HG03175 (cell line): ENCODE measurements around the gene ACTL10.
"Not testable (repeated sequence)": the region's sequence is repeated elsewhere in the genome, so short reads cannot be mapped to it uniquely, and the experiment has no call there.

Source experiments
- ATAC-seq: cut with Tn5 transposase; IDR thresholded peaks from one replicate; pipeline ENCODE4 v1.9.1; 2021; ENCODE audit warnings: mild to moderate bottlenecking, moderate library complexity; ENCODE audit not compliant: unreplicated experiment

ACTL10 gene

GRCh38 chr20:33693741-33694638 is 27.2 kb downstream of the ACTL10 start:
- no peak for ATAC-seq

DNA sequence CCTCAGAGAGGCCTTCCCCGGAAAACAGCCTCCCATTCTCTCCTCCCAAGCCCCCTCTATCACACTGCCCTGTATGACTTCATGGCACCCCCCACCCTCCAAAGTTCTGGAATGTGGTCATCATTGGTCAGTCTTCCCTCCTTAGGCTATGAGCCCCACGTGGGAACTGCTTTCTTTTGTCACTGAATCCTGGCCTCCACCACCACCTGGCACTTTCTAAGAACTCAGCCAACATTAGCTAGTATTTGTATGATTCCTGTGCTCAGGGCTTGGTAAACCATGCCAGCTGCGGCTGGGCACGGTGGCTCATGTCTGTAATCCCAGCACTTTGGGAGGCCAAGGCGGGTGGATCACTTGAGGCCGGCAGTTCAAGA is 27.9 kb downstream of the ACTL10 start:
- ATAC-seq = no peak

DNA sequence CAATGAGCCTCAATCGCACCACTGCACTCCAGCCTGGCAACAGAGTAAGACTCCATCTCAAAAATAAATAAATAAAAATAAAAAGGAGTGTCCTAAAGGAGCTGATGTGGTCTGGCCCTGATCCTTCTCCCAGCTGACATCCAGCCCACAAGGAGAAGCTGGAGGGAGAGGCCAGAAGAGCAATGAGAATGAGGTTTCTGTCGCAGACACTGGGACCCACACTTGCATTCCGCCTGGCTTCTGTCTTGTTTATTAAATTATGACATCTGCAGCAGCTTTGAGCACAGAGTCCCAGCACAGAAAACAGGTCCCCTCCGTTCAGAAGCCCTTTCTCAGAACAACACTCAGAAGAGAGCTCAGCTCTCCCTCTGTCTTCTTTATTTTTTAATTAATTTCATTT is 29.7 kb downstream of the ACTL10 start:
- ATAC-seq = no peak

- ATAC-seq = no peak
These were observed 30.4 kb downstream of the ACTL10 start for GRCh38 chr20:33697129-33697528.

GRCh38 chr20:33698966-33699365 is 32.2 kb downstream of the ACTL10 start:
- ATAC-seq = not testable (repeated sequence)

DNA sequence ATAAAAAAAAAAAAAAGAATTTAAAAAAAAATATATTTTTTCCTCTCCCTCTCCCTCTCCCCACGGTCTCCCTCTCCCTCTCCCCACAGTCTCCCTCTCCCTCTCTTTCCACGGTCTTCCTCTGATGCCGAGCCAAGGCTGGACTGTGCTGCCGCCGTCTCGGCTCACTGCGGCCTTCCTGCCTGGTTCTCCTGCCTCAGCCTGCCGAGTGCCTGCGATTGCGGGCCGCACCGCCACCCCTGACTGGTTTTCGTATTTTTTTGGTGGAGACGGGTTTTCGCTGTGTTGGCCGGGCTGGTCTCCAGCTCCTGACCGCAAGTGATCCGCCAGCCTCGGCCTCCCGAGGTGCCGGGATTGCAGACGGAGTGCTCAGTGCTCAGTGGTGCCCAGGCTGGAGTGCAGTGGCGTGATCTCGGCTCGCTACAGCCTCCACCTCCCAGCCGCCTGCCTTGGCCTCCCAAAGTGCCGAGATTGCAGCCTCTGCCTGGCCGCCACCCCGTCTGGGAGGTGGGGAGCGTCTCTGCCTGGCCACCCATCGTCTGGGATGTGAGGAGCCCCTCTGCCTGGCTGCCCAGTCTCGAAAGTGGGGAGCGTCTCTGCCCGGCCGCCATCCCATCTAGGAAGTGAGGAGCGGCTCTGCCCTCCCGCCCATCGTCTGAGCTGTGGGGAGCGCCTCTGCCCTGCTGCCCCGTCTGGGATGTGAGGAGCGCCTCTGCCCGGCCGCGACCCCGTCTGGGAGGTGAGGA is 34.1 kb downstream of the ACTL10 start:
- ATAC-seq = not testable (repeated sequence)

GRCh38 chr20:33701629-33702450 is 35.1 kb downstream of the ACTL10 start:
- no peak for ATAC-seq

GRCh38 chr20:33702861-33703260 is 36.1 kb downstream of the ACTL10 start:
- no peak for ATAC-seq

- ATAC-seq = no peak
These were observed 36.9 kb downstream of the ACTL10 start for GRCh38 chr20:33703498-33704137.

GRCh38 chr20:33704197-33704924 is 37.6 kb downstream of the ACTL10 start:
- ATAC-seq = no peak

- no peak for ATAC-seq
These were observed 40.9 kb downstream of the ACTL10 start for GRCh38 chr20:33707668-33708067.

DNA sequence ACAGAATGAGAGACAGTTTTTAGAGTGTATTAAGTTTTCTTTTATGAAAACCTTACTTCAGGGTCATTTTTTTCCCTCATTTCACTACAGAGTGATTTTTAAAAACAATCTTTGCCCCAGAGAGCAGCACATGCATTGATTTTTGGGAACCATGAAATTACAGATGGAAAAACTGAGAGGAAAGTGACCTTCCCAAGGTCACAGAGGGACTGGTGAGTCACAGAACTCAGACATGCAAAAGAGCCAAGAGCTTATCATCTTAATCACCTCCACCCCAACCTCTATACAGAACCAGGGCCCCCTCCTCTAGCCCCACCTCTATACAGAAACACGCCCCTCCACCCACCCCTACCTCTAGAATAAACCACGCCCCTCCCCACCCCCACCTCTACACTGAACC is 42.7 kb downstream of the ACTL10 start:
- ATAC-seq = no peak

DNA sequence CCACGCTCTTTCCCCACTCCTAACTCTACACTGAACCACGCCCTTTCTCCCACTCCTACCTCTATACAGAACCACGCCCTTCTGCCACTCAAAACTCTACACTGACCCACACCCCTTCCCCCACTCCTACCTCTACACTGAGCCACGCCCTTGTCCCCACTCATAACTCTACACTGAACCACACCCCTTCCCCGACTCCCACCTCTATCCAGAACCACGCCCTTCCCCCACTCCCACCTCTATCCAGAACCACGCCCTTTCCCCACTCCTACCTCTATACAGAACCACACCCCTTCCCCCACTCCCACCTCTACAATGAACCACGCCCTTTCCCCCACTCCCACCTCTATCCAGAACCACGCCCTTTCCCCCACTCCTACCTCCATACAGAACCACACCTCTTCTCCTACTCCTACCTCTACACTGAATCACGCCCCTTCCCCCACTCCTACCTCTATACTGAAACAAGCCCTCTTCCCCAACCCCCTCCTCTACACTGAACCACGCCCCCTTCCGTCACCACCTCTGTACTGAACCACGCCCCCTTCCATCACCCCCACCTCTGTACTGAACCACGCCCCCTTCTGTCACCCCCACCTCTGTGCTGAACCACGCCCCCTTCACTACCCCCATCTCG is 43.3 kb downstream of the ACTL10 start:
- ATAC-seq = no peak

- no peak for ATAC-seq
These were observed 44.1 kb downstream of the ACTL10 start for GRCh38 chr20:33710681-33711445.

- no peak for ATAC-seq
These were observed 44.6 kb downstream of the ACTL10 start for GRCh38 chr20:33711446-33711738.

DNA sequence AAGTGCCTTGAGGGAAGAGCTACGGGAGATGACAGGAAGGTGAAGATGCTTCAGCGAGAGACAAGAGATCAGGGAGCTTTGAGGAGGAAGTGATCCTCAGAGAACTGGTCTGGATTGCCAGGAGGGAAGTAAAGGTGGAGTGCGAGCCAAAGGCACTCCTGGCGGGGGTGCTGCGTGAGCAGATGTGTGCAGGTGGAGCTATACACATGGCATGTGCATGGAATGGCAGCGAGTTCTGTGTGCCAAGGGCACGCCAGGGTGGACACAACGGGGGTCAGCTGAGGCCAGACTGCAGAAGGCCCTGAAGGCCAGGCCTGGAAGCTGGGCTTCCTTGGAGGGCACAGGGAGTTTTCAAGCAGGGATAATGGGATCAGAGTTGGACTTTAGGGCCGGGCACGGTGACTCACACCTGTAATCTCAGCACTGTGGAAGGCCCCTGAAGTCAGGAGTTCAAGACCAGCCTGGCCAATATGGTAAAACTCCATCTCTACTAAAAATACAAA is 47.2 kb downstream of the ACTL10 start:
- ATAC-seq = no peak

- ATAC-seq = no peak
These were observed 49.8 kb downstream of the ACTL10 start for GRCh38 chr20:33716498-33716897.
